GM18861 (cell line): ENCODE results near the gene CELSR1.
"Not testable (repeated sequence)": the region's sequence is repeated elsewhere in the genome, so short reads cannot be mapped to it uniquely, and the experiment has no call there.

Experiments
- ATAC-seq: cut with Tn5 transposase; IDR thresholded peaks from one replicate; pipeline ENCODE4 v1.9.1; 2021; ENCODE audit not compliant: unreplicated experiment

Gene CELSR1

GRCh38 chr22:46406791-46407190 lies 130.6 kb downstream of the CELSR1 start:
- no peak for ATAC-seq

GRCh38 chr22:46406349-46406748 lies 131.1 kb downstream of the CELSR1 start:
- ATAC-seq: no peak

GRCh38 chr22:46405901-46406300 lies 131.5 kb downstream of the CELSR1 start:
- ATAC-seq: no peak

- ATAC-seq: not testable (repeated sequence)
Measured at GRCh38 chr22:46403880-46404279, 133.5 kb downstream of the CELSR1 start.

GRCh38 chr22:46402505-46402904 lies 134.9 kb downstream of the CELSR1 start:
- no peak for ATAC-seq

- ATAC-seq: no peak
Measured at GRCh38 chr22:46401370-46401769, 136.1 kb downstream of the CELSR1 start.

GRCh38 chr22:46399251-46400024 lies 138.0 kb downstream of the CELSR1 start:
- ATAC-seq: no peak

GRCh38 chr22:46397951-46398350 lies 139.5 kb downstream of the CELSR1 start:
- no peak for ATAC-seq

GRCh38 chr22:46397514-46397913 lies 139.9 kb downstream of the CELSR1 start:
- ATAC-seq: no peak

- ATAC-seq: not testable (repeated sequence)
Measured at GRCh38 chr22:46397049-46397448, 140.4 kb downstream of the CELSR1 start.

GRCh38 chr22:46395145-46395544 lies 142.3 kb downstream of the CELSR1 start:
- no peak for ATAC-seq

GRCh38 chr22:46394622-46395021 lies 142.8 kb downstream of the CELSR1 start:
- no peak for ATAC-seq

GRCh38 chr22:46393873-46394272 lies 143.5 kb downstream of the CELSR1 start:
- no peak for ATAC-seq

GRCh38 chr22:46392137-46392844 lies 145.1 kb downstream of the CELSR1 start:
- ATAC-seq: no peak

GRCh38 chr22:46391486-46392136 lies 145.8 kb downstream of the CELSR1 start:
- no peak for ATAC-seq

- ATAC-seq: no peak
Measured at GRCh38 chr22:46390652-46391301, 146.6 kb downstream of the CELSR1 start.

GRCh38 chr22:46390105-46390651 lies 147.2 kb downstream of the CELSR1 start:
- no peak for ATAC-seq

GRCh38 chr22:46389081-46389480 lies 148.3 kb downstream of the CELSR1 start:
- ATAC-seq: no peak

- ATAC-seq: no peak
Measured at GRCh38 chr22:46388647-46389046, 148.8 kb downstream of the CELSR1 start.

- ATAC-seq: no peak
Measured at GRCh38 chr22:46387748-46388147, 149.7 kb downstream of the CELSR1 start.

- no peak for ATAC-seq
Measured at GRCh38 chr22:46386312-46386711, 151.1 kb downstream of the CELSR1 start.
